ENCODE data around the gene TTC23.

Gene TTC23

DNA sequence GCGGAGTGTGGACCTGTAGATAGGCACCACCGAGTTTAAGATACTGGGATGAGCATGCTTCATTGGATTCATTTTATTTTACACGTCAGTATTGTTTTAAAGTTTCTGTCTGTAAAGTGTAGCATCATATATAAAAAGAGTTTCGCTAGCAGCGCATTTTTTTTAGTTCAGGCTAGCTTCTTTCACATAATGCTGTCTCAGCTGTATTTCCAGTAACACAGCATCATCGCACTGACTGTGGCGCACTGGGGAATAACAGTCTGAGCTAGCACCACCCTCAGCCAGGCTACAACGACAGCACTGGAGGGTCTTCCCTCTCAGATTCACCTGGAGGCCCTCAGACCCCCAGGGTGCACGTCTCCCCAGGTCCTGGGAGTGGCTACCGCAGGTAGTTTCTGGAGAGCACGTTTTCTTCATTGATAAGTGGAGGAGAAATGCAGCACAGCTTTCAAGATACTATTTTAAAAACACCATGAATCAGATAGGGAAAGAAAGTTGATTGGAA, 115.0 kb downstream of the TTC23 start:
- DNase-seq, result no peak

DNA sequence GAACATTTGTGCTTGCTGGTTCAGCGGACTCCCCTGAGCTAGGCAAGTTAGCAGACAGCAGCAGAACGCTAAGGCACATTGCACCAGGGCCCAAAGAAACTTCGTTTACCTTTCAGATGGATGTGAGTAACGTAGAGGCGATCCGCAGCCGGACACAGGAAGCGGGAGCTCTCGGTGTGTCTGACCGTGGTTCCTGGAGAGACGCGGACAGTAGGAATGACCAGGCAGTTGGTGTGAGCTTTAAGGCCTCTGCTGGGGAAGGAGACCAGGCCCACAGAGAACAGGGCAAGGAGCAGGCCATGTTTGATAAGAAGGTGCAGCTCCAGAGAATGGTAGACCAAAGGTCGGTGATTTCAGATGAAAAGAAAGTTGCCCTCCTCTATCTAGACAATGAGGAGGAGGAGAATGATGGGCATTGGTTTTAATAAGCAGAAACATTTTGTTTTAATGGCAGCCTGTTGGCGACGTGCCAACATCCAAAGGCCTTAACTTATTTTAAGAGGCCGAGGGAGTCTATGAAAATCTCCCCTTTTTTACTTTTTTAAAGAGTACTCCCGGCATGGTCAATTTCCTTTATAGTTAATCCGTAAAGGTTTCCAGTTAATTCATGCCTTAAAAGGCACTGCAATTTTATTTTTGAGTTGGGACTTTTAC, 116.6 kb downstream of the TTC23 start:
- no peak for DNase-seq

DNA sequence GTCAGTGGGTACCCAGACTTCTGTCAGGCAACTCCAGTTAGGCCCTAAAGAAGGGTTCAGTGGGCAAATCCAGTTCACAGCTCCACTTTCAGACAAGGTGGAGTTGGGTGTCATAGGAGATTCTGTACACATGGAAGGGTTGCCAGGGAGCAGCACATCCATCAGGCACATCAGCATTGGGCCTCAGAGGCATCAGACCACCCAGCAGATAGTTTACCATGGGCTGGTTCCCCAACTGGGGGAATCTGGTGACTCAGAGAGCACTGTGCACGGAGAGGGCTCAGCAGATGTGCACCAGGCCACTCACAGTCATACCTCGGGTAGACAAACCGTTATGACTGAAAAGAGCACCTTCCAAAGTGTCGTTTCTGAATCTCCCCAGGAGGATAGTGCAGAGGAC, 117.3 kb downstream of the TTC23 start:
- DNase-seq, result no peak

DNA sequence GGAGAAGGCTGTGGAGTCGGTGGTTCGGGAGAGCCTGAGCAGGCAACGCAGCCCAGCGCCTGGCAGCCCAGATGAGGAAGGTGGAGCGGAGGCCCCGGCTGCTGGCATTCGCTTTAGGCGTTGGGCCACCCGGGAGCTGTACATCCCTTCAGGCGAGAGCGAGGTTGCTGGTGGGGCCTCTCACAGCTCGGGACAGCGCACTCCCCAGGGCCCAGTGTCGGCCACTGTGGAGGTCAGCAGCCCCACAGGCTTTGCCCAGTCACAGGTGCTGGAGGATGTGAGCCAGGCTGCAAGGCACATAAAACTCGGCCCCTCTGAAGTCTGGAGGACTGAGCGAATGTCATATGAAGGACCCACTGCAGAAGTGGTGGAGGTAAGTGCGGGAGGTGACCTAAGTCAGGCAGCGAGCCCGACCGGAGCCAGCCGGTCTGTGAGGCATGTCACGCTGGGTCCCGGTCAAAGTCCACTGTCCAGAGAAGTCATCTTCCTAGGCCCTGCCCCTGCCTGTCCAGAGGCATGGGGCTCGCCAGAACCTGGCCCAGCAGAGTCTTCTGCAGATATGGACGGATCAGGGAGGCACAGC, 117.8 kb downstream of the TTC23 start:
- DNase-seq, result peak; percentile 49

DNA sequence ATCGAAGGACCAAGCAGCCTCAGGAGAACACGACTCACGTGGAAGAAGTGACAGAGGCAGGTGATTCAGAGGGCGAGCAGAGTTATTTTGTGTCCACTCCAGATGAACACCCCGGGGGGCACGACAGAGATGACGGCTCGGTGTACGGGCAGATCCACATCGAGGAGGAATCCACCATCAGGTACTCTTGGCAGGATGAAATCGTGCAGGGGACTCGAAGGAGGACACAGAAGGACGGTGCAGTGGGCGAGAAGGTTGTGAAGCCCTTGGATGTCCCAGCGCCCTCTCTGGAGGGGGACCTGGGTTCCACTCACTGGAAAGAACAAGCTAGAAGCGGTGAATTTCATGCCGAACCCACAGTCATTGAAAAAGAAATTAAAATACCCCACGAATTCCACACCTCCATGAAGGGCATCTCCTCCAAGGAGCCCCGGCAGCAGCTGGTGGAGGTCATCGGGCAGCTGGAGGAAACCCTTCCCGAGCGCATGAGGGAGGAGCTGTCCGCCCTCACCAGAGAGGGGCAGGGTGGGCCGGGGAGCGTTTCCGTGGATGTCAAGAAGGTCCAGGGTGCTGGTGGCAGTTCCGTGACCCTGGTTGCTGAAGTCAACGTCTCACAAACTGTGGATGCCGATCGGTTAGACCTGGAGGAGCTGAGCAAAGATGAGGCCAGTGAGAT, 118.5 kb downstream of the TTC23 start:
- DNase-seq, result no peak

DNA sequence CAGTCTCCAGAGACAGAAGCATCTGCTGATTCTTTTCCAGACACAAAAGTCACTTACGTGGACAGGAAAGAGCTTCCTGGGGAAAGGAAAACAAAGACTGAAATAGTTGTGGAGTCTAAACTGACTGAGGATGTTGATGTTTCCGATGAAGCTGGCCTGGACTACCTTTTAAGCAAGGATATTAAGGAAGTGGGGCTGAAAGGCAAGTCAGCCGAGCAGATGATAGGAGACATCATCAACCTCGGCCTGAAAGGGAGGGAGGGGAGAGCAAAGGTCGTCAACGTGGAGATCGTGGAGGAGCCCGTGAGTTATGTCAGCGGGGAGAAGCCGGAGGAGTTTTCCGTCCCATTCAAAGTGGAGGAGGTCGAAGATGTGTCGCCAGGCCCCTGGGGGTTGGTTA, 119.1 kb downstream of the TTC23 start:
- DNase-seq, result no peak

DNA sequence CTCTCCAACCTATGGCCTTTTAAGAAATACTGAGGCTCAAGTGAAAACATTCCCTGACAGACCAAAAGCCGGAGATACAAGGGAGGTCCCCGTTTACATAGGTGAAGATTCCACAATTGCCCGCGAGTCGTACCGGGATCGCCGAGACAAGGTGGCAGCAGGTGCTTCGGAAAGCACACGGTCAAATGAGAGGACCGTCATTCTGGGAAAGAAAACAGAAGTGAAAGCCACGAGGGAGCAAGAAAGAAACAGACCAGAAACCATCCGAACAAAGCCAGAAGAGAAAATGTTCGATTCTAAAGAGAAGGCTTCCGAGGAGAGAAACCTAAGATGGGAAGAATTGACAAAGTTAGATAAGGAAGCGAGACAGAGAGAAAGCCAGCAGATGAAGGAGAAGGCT, 119.7 kb downstream of the TTC23 start:
- no peak for DNase-seq

DNA sequence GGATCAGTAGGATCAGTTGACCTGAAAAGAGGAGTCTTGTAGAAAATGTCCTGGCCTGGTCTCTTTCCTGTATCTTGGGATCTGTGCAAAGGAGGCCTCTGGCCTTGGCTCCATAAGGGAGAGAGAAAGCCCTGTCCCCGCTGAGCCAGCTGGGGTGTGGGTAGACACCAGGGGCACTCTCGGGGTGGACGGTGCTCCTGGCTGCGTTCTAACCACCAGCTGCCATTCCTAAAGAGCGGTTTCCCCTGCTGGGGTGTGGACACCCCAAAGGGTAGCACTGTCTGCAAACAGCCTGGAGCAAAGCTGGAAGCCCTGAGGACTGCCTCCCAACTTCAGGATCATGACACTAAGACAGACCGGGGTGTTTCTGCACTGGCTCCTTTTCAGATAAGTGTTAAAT, 121.0 kb downstream of the TTC23 start:
- DNase-seq, result no peak

DNA sequence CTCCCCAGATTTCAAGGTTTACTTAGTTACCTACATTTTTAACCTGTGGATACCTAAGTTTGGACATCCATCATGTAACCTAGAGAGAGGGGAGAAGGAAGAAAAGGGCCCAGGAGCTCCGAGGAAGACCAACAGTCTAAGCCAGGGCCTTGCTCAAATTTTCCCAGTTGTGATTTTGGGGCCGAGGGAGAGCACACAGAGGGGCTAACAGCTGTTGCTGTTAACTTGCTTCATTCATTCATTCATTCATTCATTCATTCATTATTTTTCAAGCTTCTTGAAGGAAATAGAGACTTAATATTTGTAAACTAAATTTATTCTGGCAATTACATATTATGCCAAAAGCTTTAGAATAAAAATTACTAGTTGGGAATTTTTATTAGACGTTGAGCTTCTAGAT, 121.6 kb downstream of the TTC23 start:
- no peak for DNase-seq

DNA sequence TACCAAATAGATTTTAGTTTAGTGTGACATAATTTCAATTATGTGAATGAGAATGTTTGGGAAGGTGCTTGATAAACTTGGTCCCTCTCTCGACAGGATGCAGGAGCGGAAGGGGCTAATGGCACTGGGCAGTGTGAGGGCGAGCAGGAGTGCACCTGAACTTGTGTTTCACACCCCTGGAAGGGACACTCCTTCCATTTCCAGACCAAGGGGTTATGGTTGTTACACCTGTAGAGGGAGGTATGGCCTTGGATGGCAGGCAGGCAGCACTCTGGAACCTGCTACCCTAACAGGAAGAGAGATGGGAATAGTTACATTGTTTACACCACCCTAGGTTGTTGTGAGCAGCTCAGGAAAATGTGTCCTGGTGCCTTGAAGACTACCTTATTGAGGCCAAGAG, 122.5 kb downstream of the TTC23 start:
- no peak for DNase-seq

DNA sequence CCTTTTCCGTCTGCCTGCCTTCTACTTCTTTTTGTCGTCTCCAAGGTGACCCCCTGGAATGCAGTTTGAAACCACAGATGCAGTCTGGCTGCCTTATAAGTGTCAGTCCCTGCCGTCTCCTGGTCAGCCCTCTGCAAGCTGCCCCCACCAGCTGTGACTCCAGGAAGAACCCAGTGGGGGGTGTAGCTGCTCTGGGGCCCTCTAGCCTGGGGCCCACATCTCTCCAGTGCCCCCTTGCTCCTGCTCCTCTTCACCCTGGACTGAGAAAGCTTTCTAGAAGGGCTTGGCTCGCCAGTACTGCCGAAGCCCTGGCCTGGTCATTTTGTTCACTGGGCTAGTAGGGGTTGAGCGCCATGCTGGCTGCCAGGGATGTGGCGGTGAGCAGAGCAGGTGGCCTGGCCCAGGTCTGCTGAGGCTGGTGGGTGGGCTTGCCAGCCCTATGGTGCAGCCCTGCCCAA, 123.2 kb downstream of the TTC23 start:
- DNase-seq, result no peak

DNA sequence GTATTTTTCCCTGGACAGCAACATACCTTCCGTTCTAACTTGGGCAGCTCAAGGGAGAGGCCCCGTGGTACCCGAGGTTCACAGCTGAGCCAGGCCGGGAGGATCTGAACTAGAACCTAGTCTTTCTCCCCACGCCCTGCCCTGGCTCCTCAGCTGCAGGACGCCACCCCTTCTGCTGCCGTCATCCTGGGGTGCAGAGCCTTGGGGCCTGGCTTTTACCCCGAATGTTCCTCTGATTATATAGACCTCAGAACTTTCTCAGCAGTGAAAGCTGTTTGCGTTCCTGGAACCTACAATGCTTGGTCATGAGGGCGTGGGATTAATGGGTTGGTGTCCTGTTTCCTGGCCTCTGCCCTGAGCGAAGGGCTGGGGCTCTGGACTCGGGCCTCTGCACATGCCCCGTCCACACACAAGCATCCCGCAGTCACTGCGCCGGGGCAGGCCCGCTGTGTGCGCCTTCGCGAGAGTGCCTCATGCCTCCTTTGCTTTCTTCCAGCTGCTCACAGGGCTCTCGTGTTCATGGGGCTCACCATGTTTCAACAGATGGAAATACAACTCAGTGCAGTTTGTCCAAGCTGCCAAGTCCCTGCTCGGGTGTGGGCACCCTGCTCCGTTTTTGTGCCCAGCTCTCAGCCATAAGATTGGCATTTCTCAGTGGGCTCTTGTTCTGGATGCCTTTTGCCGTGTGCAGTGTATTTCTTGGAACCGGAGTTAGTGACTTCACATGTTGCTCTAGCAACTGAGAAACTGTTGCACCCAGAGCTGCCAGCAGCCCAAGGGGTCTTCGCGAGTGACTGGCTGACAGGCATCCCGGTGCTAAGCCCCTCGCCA, 124.1 kb downstream of the TTC23 start:
- no peak for DNase-seq

DNA sequence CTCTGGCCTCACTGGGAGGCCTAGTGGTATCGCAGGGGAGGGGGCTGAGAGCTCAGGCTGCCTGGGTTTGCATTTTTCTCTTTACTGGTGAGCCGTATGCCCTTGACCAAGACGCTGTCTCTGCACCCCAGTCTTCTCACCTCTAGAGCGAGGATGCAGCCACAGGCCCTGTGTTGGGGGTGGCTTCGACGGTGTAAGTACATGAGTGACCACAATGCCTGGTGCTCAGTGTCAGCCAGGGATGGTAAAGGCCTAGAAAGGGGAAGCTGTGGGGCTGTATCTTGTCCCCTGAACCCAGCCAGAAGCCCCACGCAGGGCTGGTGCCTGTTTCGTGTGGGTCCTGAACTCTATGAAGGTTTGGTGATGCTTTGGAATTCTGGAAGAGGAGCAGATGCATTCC, 124.7 kb downstream of the TTC23 start:
- no peak for DNase-seq

DNA sequence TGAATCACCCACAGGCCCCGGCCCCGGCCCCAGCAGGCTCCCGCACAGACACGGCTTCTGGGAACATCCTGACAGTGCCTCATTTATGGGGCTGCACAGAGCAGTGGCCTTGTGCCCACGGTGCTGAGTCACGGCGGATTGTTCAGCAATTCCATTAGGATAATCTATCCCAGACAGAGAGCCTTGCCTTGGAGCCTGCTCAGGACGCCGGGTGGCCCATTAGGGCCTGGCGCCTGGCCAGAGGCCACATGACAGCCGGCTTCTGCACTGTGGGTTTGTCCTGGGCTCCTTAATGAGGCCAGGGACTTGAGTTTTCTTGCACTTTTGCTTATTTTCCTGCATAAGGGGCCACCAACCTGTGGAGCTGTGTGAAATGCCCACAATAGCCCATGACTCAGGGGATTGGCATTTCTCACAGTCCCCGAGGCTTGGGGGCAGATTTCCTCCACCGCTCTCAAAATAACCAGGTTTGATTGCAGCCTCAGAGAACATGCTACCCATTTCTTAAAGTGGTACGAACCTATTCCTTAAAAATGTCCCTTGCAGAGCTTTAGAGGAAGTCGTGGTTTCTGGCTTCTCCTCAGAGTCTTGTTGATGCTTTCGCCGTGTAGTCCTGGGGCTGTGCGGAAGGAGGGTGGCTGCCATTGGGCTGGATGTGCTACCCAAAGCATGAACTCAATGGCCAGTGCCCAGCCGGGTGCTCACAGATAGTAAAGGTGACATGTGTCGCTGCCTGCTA, 125.5 kb downstream of the TTC23 start:
- DNase-seq, result peak; percentile 80

DNA sequence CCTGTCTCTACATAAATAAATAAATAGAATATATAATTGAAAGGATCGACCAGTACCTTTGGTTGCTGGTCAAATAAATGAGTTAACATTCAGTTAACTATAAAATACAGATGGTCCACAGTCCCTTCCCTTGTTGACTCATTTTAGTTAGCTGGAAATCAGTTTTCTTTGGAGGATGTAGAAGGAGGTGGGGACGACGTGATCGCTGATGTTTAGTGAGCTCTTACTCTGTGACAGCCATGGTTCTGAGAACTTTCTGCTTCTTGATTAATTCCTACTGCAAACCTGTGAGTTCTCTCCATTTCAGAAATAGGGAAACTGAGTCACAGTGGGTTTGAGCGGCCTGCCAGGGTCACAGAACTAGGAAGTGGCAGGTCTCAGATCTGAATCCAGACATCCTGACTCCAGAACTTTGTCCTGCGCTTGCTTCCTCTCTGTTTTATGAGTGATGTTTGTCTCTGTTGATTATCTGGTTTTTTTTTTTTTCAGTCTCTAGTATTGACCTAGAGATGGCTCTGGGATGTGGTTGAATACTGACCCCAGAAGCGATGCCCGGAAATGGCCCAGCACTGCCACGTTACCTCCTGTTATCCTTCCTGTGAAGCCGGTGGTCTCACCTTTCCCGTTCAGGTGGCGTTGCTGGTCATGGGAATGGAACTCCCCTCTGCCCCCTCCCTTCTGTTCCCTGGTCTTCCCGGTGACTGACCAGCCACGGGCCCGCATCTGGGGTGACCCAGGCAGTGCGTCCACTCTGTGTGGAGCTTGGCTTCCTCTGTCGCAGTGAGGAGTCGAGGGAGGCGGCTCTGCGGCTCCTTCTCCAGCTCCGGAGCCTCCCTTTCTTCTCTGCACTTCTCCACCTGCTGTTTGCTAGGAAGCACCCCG, 126.3 kb downstream of the TTC23 start:
- peak; percentile 32 for DNase-seq

DNA sequence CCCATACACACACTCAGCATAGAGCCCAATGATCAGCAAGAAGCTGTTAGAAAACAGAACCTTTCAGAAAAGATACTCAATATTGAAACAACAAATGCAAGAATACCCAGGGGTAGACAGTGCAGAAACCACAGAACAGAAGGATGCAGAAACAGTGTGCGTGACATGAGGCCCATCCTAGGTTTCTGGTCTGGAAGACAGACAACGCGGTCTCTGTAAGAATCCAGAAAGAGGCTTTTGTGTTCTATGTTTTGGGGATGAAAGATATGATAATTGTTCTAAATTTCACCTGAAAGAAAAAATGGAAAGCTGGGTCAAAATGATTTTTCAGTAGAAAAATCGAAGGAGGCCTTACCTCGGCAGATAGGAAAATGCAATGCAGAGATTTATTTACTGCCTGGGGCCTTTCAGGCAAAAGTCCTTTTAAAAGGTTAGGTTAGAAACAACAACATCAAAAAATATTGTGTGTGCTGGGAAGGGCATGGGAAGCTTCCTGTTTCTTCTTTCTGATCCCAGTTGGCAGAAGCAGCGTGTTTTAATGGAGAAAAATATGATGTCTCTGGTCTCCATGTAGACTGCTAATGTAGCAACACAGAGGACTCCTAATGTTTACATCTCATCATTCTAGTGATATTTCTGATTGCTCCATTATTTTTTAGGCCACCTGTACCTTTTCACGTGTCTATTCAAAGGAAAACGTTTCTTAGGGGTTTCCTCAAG, 127.5 kb downstream of the TTC23 start:
- no peak for DNase-seq

DNA sequence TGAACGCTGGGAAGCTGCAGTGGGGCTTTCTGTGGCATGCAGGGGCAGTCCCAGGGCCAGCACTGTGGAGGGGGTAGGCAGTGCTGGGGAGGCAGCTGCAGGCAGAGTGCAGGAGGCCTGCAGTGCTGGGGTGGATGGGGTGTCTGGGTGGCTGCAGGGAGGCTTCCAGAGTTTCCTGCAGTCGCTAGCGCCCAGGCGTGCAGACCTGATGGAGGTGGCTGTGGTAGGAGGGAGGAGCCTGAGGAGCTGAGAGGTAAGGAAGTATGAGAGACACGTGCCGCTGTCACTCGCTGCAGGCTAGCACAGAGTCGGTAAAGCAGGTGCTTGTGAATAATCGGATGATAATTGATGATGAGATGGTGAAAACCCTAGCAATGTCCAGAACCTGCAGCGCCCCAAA, 128.2 kb downstream of the TTC23 start:
- DNase-seq, result no peak

DNA sequence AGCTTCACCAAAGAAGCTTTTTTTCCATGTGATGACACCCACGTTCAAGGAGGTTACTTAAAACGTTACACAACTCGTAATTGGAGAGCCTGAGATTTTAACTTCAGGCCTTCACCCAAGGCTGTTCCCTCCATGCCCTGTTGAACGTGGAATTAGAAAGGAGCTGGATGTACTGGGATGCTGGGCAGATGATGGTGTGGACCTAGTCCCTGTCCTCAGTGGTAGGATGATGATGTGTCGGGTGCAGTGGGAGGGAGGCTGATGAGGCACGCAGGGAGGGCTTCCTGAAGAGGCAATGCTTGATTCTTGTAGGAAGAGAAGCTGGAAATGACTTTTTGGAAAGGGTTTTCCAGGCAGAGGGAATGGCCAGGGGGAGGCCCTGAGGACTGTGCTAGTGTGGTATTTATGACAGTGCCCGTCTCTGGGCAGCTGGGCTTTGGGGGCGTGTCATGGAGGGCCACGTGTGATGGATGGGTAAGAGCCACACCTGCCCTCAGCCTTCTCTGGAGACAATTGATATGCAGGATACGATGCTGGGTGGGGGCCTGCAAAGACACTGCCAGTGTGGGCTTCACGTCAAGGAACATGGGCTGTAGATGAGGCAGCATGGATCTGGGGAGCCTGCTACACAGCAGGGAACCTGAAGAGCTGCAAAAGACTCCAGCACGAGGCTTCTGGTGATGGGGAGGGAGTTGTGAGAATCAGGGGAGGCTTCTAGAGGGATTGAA, 129.2 kb downstream of the TTC23 start:
- DNase-seq, result no peak

DNA sequence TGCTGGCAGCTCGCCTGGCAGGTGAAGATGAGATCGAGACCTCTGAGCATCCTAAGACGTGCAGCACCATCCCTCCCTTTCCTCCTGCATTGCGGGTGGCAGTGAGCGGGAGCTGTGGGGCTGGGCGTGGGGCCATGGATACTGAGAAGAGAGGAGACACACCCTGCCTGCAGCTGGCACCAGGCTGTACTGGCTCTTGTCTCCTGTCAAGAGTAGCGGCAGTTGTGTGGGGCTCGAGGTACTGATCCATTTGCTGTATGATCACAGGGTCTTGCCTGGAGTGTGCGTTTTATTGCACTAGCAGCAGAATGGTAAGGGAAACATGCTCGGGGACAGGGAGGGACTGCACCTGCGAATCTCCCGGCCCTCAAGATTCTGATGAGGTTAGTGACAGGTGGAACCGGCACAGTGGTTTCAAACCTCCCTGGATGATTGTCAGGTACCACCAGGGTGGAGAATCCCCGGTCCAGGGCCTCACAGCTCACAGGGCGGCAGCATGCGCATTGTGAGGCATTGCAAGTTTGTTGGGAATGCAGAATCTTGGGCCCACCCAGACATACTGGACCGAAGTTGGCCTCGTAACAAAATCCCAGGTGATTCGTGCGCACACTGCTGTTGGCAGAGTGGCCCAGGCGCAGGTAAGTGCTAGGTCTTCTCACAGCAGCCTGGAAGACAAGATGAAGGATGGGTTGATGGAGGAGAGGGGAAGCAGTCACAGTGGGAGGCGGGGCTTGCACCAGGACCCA, 130.4 kb downstream of the TTC23 start:
- DNase-seq, result no peak

DNA sequence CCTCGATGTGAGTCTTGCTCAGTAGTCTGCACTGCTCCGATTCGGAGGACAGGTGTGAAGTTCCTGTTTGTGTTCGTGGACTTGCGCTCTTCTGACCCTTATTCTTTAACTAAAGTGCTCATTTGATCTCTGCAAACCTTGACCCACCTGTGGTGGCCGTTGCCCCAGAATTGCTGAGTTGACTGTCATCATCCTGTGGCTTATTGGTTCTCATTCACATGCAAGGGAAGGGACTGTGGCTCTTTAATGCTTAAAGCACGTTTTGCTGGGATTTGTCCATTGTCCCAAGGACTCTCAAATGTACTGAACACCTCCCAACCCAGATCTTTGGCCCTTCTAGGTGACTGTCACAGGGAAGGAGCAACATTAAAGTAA, 131.1 kb downstream of the TTC23 start:
- no peak for DNase-seq

All from DMS53 (cell line).